GM12878 (cell line): Measurements from ENCODE around the gene RIPOR3.

ENCODE experiments used
- BRCA1 ChIP-seq: IDR thresholded peaks from 2 replicates; pipeline ENCODE4 v1.6.1; 2011; ENCODE audit warnings: low read depth, low read length, improper control_type of control experiment
- CEBPB ChIP-seq, 2 experiments: fragments of 150-350 bp in 1 of 2; IDR thresholded peaks; 2 replicates each; pipeline ENCODE4 v1.6.1; 2012 to 2014; ENCODE audit warnings: low read depth in 2 of 2, low read length in 2 of 2, borderline replicate concordance in 1 of 2, inconsistent platforms in 1 of 2
- ESRRA ChIP-seq: IDR thresholded peaks from 2 replicates; pipeline ENCODE4 v1.6.1; 2012; ENCODE audit warnings: mild to moderate bottlenecking, low read length, improper control_type of control experiment
- JUND ChIP-seq: IDR thresholded peaks from 2 replicates; pipeline ENCODE4 v1.6.1; 2012; ENCODE audit warnings: low read depth, mild to moderate bottlenecking, low read length, improper control_type of control experiment, moderate library complexity
- POLR2A ChIP-seq: IDR thresholded peaks from 2 replicates; pipeline ENCODE4 v1.6.1; 2011; ENCODE audit warnings: low read depth, mild to moderate bottlenecking, low read length
- POLR2AphosphoS5 ChIP-seq: IDR thresholded peaks from 2 replicates; pipeline ENCODE4 v1.6.1; 2011; ENCODE audit warnings: mild to moderate bottlenecking, low read length, inconsistent platforms
- RFX5 ChIP-seq: IDR thresholded peaks from 2 replicates; pipeline ENCODE4 v1.6.1; 2011; ENCODE audit warnings: low read depth, low read length, improper control_type of control experiment
- ZNF274 ChIP-seq: IDR thresholded peaks from one replicate; pipeline ENCODE4 v1.8.0; 2011; ENCODE audit not compliant: insufficient read length, insufficient read depth
- ZNF384 ChIP-seq: IDR thresholded peaks from 2 replicates; pipeline ENCODE4 v1.6.1; 2012; ENCODE audit warnings: low read depth, mild to moderate bottlenecking, low read length, improper control_type of control experiment, borderline replicate concordance
- TF ChIP-seq, protein P1 (sequence below), 3 experiments: IDR thresholded peaks in 2 of 3; conservative IDR thresholded peaks in 1 of 3; 2 replicates each; pipeline ENCODE4 v1.5.1; 2011; ENCODE audit warnings: low read depth in 3 of 3, low read length in 3 of 3, mild to moderate bottlenecking in 3 of 3, control low read depth in 2 of 3, moderate library complexity in 2 of 3, inconsistent platforms in 1 of 3, mixed read lengths in 1 of 3; ENCODE audit not compliant: control insufficient read depth in 2 of 3, insufficient read depth in 1 of 3; ENCODE audit errors: extremely low read depth in 1 of 3

DNA sequence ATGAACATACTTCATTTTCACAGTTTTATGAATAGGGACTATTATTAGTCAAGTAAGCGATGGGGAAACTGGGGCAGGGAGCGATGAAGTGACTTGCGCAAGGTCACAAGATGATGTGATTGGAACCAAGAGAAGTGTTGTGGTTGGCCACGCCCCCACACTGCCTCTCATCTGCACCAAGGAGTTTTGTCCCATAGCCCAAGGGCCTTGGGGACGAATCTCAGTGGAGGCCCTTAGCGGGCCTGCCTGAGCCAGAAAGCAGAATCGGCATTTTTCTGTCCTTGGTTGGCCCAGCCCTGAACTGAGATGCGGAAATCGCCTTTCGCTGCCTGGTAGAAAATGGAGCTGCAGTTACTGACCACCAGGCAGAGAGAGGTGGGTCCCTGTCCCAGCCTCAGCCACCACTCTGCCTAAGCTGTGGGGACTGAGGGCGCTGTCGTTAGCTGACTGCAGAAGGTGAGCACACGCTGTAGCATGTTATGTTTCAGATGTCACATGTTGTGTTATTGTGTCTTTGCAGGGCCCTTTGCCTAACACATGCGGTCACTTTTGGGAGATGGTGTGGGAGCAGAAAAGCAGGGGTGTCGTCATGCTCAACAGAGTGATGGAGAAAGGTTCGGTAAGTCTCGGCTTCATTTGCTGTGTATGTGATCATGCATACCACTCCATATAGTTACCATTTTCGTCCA, 123.3 kb downstream of the RIPOR3 start:
- TF ChIP-seq ZNF274 (no peak), POLR2A (no peak), RFX5 (no peak), BRCA1 (no peak), ZNF384 (no peak), POLR2AphosphoS5 (no peak), JUND (no peak), ESRRA (no peak), CEBPB (IDR thresholded peaks at IDR 0.05; ENCODE audit: borderline replicate concordance in 1 of 2, low read depth in 2 of 2, low read length in 2 of 2) (no peak)
- TF ChIP-seq, protein P1, sequence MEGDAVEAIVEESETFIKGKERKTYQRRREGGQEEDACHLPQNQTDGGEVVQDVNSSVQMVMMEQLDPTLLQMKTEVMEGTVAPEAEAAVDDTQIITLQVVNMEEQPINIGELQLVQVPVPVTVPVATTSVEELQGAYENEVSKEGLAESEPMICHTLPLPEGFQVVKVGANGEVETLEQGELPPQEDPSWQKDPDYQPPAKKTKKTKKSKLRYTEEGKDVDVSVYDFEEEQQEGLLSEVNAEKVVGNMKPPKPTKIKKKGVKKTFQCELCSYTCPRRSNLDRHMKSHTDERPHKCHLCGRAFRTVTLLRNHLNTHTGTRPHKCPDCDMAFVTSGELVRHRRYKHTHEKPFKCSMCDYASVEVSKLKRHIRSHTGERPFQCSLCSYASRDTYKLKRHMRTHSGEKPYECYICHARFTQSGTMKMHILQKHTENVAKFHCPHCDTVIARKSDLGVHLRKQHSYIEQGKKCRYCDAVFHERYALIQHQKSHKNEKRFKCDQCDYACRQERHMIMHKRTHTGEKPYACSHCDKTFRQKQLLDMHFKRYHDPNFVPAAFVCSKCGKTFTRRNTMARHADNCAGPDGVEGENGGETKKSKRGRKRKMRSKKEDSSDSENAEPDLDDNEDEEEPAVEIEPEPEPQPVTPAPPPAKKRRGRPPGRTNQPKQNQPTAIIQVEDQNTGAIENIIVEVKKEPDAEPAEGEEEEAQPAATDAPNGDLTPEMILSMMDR (IDR thresholded peaks at IDR 0.05 in 2 of 3, conservative IDR thresholded peaks at IDR 0.05 in 1 of 3; ENCODE audit: control insufficient read depth in 2 of 3, extremely low read depth in 1 of 3, insufficient read depth in 1 of 3, low read depth in 3 of 3, low read length in 3 of 3), result no peak
